Mucosa of rectum (tissue), 2 donors: ENCODE results near the gene BLTP3A.
"Not testable (repeated sequence)": the region's sequence is repeated elsewhere in the genome, so short reads cannot be mapped to it uniquely, and the experiment has no call there.

ENCODE experiments used
- H3K27ac ChIP-seq, 2 donors: one replicate each; pipeline ENCODE4 v1.7.0; 2013; ENCODE audit warnings: inconsistent platforms in 2 of 2, low read depth in 2 of 2, low read length in 2 of 2
- H3K27me3 ChIP-seq, 2 donors: one replicate each; pipeline ENCODE4 v1.7.0; 2013; ENCODE audit warnings: low read length in 2 of 2; ENCODE audit not compliant: control insufficient read depth in 2 of 2, insufficient read depth in 2 of 2
- H3K36me3 ChIP-seq, 2 donors: one replicate each; pipeline ENCODE4 v1.7.0; 2013; ENCODE audit warnings: low read length in 2 of 2; ENCODE audit not compliant: control insufficient read depth in 2 of 2, insufficient read depth in 2 of 2
- H3K4me1 ChIP-seq, 2 donors: one replicate each; pipeline ENCODE4 v1.7.0; 2013; ENCODE audit warnings: low read length in 2 of 2, mild to moderate bottlenecking in 1 of 2; ENCODE audit not compliant: control insufficient read depth in 2 of 2, insufficient read depth in 2 of 2
- H3K4me3 ChIP-seq, 2 donors: one replicate each; pipeline ENCODE4 v1.7.0; 2013; ENCODE audit warnings: low read length in 2 of 2
- H3K9ac ChIP-seq, 2 donors: one replicate each; pipeline ENCODE4 v1.7.0; 2013; ENCODE audit warnings: low read length in 2 of 2, low read depth in 1 of 2, mild to moderate bottlenecking in 1 of 2
- H3K9me3 ChIP-seq, 2 donors: one replicate each; pipeline ENCODE4 v1.7.0; 2013; ENCODE audit warnings: low read length in 2 of 2; ENCODE audit not compliant: control insufficient read depth in 2 of 2
- donor health status: healthy.
- donor health status: Normal muscosa, but diverticular disease.

BLTP3A gene

GRCh38 chr6:34809419-34809818 lies 17.5 kb downstream of the BLTP3A start:
- not testable (repeated sequence) for H3K27me3 ChIP-seq, H3K27ac ChIP-seq, H3K4me3 ChIP-seq, H3K9me3 ChIP-seq, H3K36me3 ChIP-seq, H3K9ac ChIP-seq, H3K4me1 ChIP-seq

GRCh38 chr6:34810017-34810882 lies 18.4 kb downstream of the BLTP3A start:
- no peaks in the 10 kb centered on the region for H3K27me3 ChIP-seq
- no peaks in the 10 kb centered on the region for H3K36me3 ChIP-seq
- no peaks in the 10 kb centered on the region for H3K9me3 ChIP-seq
- no peak overlapping the region for H3K9ac ChIP-seq
- H3K4me1 ChIP-seq: no peaks in the 10 kb centered on the region
- no peak overlapping the region for H3K27ac ChIP-seq
- no peak overlapping the region for H3K4me3 ChIP-seq

DNA sequence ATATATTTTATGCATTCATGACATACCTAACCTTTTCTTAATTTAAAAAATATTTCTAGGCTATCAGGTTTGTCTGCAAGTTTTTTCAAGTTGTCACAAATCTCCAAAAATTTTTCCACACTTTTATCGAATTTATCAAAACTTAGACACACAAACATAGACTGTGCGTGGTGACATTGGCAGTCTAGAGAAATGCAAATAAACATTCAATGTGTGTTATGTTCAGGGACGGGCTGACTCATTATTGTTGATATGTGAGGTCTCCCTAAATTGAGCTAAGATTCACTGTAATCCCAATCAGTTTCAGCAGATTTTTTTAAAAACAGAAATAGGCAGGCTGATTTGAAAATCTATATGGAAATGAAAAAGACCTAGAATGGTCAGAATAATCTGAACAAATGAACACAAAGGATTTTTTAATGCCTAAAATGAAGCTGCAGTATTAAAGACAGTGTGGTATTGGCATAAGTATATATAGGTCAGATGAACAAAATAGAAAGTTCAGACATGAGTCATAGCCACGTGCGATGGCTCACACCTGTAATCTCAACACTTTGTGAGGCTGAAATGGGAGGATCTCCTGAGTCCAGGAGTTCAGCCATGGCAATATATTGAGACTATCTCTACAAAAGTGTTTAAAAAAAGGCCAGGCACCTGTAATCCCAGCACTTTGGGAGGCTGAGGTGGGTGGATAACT lies 19.2 kb downstream of the BLTP3A start:
- H3K4me3 ChIP-seq: no peak overlapping the region
- H3K27ac ChIP-seq: no peak overlapping the region
- no peaks in the 10 kb centered on the region for H3K27me3 ChIP-seq
- no peaks in the 10 kb centered on the region for H3K4me1 ChIP-seq
- no peaks in the 10 kb centered on the region for H3K36me3 ChIP-seq
- no peak overlapping the region for H3K9ac ChIP-seq
- no peaks in the 10 kb centered on the region for H3K9me3 ChIP-seq

- H3K4me3 ChIP-seq: no peak overlapping the region
- no peak overlapping the region for H3K9ac ChIP-seq
- H3K27ac ChIP-seq: no peak overlapping the region
- no peaks in the 10 kb centered on the region for H3K9me3 ChIP-seq
- no peaks in the 10 kb centered on the region for H3K27me3 ChIP-seq
- no peaks in the 10 kb centered on the region for H3K36me3 ChIP-seq
- H3K4me1 ChIP-seq: no peaks in the 10 kb centered on the region
These were observed 21.3 kb downstream of the BLTP3A start for GRCh38 chr6:34813028-34813713.

- Histone ChIP-seq H3K4me1 (no peaks in the 10 kb centered on the region), H3K9me3 (no peaks in the 10 kb centered on the region), H3K27me3 (no peaks in the 10 kb centered on the region), H3K36me3 (peaks cover 0 to 3% of the 10 kb centered on the region in 2 donors), H3K9ac (no peak overlapping the region), H3K4me3 (no peak overlapping the region), H3K27ac (no peak overlapping the region)
These were observed 24.9 kb downstream of the BLTP3A start for GRCh38 chr6:34816635-34817301.

GRCh38 chr6:34817446-34817845 lies 25.6 kb downstream of the BLTP3A start:
- Histone ChIP-seq H3K4me1 (no peaks in the 10 kb centered on the region), H3K27me3 (no peaks in the 10 kb centered on the region), H3K36me3 (peaks cover 0 to 6% of the 10 kb centered on the region in 2 donors), H3K9me3 (no peaks in the 10 kb centered on the region), H3K9ac (no peak overlapping the region), H3K4me3 (no peak overlapping the region), H3K27ac (no peak overlapping the region)

GRCh38 chr6:34818872-34819570 lies 27.1 kb downstream of the BLTP3A start:
- not testable (repeated sequence) for H3K9ac ChIP-seq, H3K27ac ChIP-seq, H3K4me1 ChIP-seq, H3K4me3 ChIP-seq, H3K9me3 ChIP-seq, H3K27me3 ChIP-seq
- peaks cover 10 to 14% of the 10 kb centered on the region in 2 donors for H3K36me3 ChIP-seq

- Histone ChIP-seq H3K4me1 (no peaks in the 10 kb centered on the region), H3K4me3 (no peak overlapping the region), H3K36me3 (peaks cover 10 to 15% of the 10 kb centered on the region in 2 donors), H3K9ac (no peak overlapping the region), H3K27me3 (no peaks in the 10 kb centered on the region), H3K9me3 (no peaks in the 10 kb centered on the region), H3K27ac (no peak overlapping the region)
These were observed 27.9 kb downstream of the BLTP3A start for GRCh38 chr6:34819571-34820480.

DNA sequence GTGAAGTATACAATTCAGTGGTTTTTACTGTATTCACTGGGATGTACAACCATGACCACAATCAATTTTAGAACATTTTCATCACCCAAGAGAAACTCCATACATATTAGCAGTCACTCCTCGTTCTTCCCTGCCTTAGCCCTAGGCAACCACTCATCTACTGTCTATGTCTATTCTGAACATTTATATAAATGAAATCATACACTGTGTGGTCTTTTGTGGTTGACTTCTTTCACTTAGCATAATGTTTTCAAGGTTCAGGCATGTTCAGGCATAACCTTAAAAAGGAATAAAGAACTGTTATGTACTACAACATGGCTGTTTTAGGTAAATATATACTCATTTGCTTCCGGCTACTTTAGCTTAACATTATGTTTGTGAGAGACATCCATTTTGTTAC lies 37.3 kb downstream of the BLTP3A start:
- H3K36me3 ChIP-seq: peaks cover 9 to 24% of the 10 kb centered on the region in 2 donors
- no peaks in the 10 kb centered on the region for H3K27me3 ChIP-seq
- no peak overlapping the region for H3K4me3 ChIP-seq
- H3K27ac ChIP-seq: no peak overlapping the region
- H3K9ac ChIP-seq: no peak overlapping the region
- no peaks in the 10 kb centered on the region for H3K4me1 ChIP-seq
- H3K9me3 ChIP-seq: no peaks in the 10 kb centered on the region
